Glomerular visceral epithelial cell (primary cell): ENCODE data around the gene AGAP3.
"Not testable (repeated sequence)": the region's sequence is repeated elsewhere in the genome, so short reads cannot be mapped to it uniquely, and the experiment has no call there.

ENCODE experiments used
- DNase-seq: peaks from one replicate; pipeline ENCODE4 v3.0.0-alpha.2; 2016; ENCODE audit errors: extremely low spot score

AGAP3 gene

GRCh38 chr7:151085691-151086620 lies at the start of gene AGAP3:
TSS of gene AGAP3 (plus strand) at chr7:151086475. CDS start at chr7:151086742, 267 bp downstream.
- DNase-seq: peak; percentile 76

GRCh38 chr7:151038951-151039849 lies 47.1 kb upstream of the AGAP3 start:
- DNase-seq: peak; percentile 95

GRCh38 chr7:151039850-151040548 lies 46.3 kb upstream of the AGAP3 start:
- no peak for DNase-seq

GRCh38 chr7:151040616-151041375 lies 45.5 kb upstream of the AGAP3 start:
- no peak for DNase-seq

GRCh38 chr7:151043449-151043848 lies 42.8 kb upstream of the AGAP3 start:
- not testable (repeated sequence) for DNase-seq

GRCh38 chr7:151043959-151044358 lies 42.3 kb upstream of the AGAP3 start:
- no peak for DNase-seq

GRCh38 chr7:151045262-151045661 lies 41.0 kb upstream of the AGAP3 start:
- DNase-seq: no peak

GRCh38 chr7:151045967-151046366 lies 40.3 kb upstream of the AGAP3 start:
- no peak for DNase-seq

- no peak for DNase-seq
Observed at GRCh38 chr7:151046603-151047573, 39.4 kb upstream of the AGAP3 start.

- no peak for DNase-seq
Observed at GRCh38 chr7:151047976-151048815, 38.1 kb upstream of the AGAP3 start, which contains the start of gene ASIC3. TSS of gene ASIC3 (plus strand) at chr7:151048531. CDS start at chr7:151048886, 355 bp downstream.

- DNase-seq: no peak
Observed at GRCh38 chr7:151048911-151049463, 37.3 kb upstream of the AGAP3 start.

GRCh38 chr7:151051108-151051507 lies 35.2 kb upstream of the AGAP3 start:
- DNase-seq: peak; percentile 49

GRCh38 chr7:151053096-151053495 lies 33.2 kb upstream of the AGAP3 start:
- DNase-seq: no peak

- DNase-seq: no peak
Observed at GRCh38 chr7:151053751-151054150, 32.5 kb upstream of the AGAP3 start.

GRCh38 chr7:151056283-151056665 lies 30.0 kb upstream of the AGAP3 start:
- DNase-seq: no peak

- DNase-seq: no peak
Observed at GRCh38 chr7:151056666-151057505, 29.4 kb upstream of the AGAP3 start.

- no peak for DNase-seq
Observed at GRCh38 chr7:151057506-151057988, 28.7 kb upstream of the AGAP3 start, which contains the start of gene CDK5. TSS of gene CDK5 (minus strand) at chr7:151057897. CDS start at chr7:151057848, 49 bp downstream.
